HG03108 (cell line): Measurements from ENCODE around the gene LPCAT3.

Experiments used
- ATAC-seq: cut with Tn5 transposase; IDR thresholded peaks from one replicate; pipeline ENCODE4 v1.9.1; 2021; ENCODE audit warnings: moderate library complexity; ENCODE audit not compliant: unreplicated experiment

Gene LPCAT3

GRCh38 chr12:7001921-7002591 is 16.2 kb downstream of the LPCAT3 start:
- ATAC-seq, result no peak

DNA sequence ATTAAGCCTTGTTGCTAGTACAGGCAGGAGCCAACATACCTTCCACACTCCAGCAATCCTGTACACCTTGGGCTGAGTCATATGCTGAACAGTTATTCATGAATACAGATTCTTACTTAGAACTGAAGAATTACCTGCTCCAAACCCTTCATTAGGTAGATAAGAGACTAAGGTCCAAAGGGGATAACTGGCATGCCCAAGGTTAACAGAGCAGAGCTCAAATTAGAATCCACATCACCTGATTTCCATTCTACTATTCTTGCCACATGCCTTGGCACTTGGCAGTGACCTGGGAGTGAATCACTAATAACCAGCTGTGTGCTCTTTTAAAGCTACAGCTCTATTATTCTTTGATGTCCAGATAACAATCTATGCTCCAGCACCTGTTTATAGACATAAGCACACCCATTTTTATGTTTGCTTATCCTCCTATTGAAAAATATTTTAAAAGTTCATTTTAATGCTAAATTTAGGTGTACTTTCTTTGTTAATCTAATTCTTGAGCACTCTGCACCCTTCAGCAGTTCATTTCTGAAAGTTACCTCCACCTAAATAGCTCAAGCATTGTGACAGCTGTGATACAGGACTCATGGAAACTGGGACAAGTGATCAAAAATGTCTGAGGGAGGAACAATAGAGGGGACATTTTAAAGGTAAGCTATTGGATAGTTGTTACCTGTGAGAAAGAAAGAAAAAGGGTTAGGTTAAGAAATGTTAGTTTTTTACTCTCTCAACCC is 19.4 kb downstream of the LPCAT3 start:
- no peak for ATAC-seq

DNA sequence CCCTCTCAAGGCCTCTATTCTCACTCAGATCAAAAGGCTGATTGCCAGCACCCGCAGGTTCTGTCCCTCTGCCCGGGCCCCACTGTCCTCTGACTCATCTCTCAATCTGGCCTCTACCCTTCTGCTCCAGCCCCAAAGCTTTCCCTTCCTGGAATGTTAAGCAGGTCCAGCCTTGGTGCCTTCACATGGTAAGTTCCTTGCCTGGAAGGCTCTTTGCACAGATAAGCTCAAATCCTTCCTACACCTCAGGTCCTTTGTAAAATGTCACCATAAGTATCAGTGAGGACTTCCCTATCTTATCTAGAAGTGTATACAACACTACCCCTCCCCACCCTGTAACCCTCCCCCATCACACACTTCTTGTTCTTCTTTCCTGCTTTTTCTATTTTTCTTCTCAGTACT is 22.2 kb downstream of the LPCAT3 start:
- no peak for ATAC-seq

GRCh38 chr12:6987956-6988553 is 30.2 kb downstream of the LPCAT3 start:
- no peak for ATAC-seq

- ATAC-seq, result no peak
These were observed 35.7 kb downstream of the LPCAT3 start for GRCh38 chr12:6982532-6982931.

- ATAC-seq, result no peak
These were observed 36.9 kb downstream of the LPCAT3 start for GRCh38 chr12:6981152-6982052.

GRCh38 chr12:6980740-6981139 is 37.5 kb downstream of the LPCAT3 start:
- no peak for ATAC-seq

DNA sequence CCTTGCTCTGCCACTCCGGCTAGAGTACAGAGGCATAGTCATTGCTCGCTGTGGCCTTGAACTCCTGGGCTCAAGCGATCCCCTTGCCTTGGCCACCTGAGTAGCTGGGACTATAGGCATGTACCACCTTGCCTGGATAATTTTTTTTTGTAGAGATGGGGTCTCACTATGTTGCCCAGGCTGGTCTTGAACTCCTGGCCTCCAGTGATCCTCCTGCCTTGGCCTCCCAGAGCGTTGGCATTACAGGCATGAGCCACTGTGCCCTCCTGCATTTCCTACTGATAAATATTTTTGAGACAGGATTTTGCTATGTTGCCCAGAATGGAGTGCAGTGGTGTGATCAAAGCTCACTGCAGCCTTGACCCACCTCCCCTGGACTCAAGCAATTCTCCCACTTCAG is 38.2 kb downstream of the LPCAT3 start:
- no peak for ATAC-seq

DNA sequence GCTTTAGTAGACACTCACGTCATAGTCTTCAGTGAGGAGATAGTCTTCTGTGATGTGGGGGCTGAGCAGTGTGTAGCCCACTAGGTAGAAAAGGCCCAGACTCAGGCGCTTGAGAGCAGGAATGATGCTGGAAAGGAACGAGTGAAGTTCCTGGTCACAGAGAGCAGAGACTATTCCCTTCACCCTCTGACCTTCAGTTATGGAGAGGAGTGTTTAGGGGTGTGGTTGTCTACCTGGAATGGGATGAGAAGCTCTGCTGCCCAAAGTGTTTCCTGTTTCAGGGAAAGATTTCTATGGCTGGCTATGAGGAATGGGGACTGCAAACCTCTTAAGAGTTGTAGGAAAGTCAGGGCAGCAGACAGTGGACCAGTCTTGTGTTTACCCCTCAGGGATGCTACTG is 38.8 kb downstream of the LPCAT3 start:
- no peak for ATAC-seq

DNA sequence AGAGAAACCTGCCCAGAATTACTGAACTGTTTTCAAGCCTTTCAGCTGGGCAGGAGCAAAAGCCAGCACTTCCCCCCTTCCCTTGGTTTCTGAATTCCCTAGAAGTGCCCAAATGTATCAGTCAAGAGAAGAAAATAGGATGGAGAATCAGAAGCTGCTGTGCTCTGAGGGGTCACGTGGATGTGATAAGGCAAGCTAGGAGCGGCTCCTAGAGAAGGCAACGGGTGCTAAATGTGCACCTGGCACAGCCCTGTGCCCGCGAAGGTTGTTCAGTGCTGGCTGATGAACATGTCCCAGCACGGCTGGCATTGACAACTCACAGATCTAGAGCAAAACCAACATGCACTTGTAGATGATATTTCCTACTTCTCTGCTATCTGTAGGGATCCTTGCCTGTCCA is 39.3 kb downstream of the LPCAT3 start:
- no peak for ATAC-seq

DNA sequence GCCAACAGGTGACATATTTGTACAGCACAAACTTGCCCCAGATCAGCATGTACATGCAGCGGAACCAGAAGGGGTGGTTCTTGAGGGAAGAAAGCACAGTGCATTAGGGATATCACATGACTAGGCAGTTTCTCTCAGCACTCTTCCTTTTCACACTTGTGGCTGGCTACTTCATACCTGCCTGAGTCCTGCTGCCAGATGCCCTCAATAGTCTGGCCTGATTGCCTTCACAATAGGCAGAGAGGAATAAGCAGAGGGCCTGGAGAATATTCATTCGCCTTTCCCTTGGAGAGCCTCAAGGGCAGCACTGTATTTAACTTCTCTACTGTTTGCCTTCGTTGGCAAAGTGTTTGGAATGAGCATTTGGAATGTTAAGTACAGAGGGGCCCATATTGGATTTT is 39.7 kb downstream of the LPCAT3 start:
- no peak for ATAC-seq

GRCh38 chr12:6978188-6978587 is 40.1 kb downstream of the LPCAT3 start:
- no peak for ATAC-seq

- ATAC-seq, result no peak
These were observed 40.6 kb downstream of the LPCAT3 start for GRCh38 chr12:6977653-6978052.

- ATAC-seq, result no peak
These were observed 42.8 kb downstream of the LPCAT3 start for GRCh38 chr12:6975297-6976032.

DNA sequence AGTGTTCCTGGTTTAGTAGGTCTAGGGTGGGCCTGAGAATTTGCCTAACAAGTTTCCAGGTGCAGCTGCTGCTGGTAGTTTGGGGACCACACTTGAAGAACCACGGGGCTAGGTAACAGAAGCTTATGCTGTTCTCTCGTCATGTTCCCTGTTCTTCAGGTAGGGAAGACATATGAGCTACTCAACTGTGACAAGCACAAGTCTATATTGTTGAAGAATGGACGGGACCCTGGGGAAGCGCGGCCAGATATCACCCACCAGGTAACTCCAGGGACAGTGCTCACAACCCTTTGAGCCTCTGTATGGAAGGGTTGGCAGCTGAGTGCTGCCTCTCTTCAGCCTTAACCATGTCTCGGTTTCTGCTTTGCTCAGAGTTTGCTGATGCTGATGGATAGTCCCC is 44.1 kb downstream of the LPCAT3 start:
- ATAC-seq, result no peak

DNA sequence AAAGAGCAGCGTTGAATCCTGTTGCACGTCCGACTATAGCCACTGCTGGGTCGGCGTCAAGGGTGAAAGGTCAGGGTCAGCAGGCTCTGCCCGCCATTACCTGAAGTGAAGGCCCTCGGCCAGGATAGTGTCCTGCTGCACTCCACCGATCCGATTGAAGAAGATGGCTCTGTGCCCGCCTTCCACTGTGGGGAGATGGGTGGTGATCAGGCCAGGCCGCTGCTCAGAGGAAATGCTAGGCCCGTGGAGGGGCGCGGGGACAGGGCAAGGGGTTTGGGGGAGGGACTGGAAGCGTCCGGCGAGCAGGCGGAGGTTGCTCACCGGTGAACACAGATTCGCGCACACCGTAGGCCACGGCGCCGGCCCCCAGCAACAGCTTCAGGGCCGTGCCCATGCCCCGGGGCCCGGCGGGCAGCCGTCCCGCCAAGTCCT is 48.2 kb downstream of the LPCAT3 start:
- no peak for ATAC-seq

- no peak for ATAC-seq
These were observed 49.9 kb downstream of the LPCAT3 start for GRCh38 chr12:6968426-6968825.

DNA sequence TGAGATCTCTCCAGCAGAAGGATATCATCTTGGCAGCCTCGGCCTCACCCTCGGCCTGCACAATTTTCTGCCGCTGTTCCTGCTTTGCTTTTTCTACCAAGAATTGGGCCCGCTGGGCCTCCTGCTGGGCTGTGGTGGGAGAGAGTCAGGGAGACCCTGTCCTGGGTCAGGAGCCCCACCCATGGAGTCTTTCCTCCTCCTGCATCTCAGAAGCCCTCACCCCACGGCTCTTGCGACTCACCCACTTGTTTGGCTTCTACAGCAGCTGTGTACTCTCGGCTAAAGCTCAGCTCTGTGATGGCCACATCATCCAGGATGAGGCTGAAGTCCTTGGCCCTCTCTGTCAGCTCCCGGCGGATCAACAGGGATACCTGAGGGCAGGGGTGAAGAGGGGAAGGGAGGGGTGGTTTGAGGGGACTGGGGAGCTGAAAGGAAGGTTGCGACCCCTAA is 50.6 kb downstream of the LPCAT3 start:
- no peak for ATAC-seq

- no peak for ATAC-seq
These were observed 51.9 kb downstream of the LPCAT3 start for GRCh38 chr12:6966351-6966750.

- no peak for ATAC-seq
These were observed 52.6 kb downstream of the LPCAT3 start for GRCh38 chr12:6965714-6966113.
